ENCODE measurements around the gene PRPSAP1.

The PRPSAP1 gene

GRCh38 chr17:76263896-76264295, 89.8 kb downstream of the PRPSAP1 start:
- no peak for DNase-seq

DNA sequence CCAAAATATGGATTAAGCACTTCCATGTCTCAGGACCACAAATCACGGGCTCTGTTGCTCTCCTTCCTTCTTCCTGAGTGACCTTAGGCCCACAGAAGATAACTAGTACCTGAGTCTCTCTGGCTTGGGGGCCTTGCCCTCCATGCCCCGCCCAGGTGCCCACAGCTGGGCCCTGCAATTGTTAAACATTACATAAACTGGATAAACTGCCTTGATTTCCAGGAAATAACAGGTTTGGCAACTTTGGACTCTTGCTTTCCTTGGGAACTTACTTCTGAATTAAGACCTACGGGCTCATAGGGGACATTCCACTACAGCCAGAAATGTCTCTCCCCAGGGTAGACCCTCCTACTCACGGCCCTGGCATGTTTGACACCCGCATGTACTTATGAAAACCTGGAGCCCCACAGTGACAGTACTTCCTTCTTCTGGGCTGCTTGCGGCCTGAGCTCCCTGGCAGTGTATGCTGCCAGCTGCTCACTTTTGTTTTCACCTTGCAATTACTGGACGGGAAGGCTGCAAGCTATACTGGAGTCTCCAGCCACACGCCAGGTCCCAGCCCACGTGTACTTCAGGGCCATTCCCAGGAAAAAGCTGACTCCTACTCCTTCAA, 90.9 kb downstream of the PRPSAP1 start:
- DNase-seq, result peak; percentile 30

DNA sequence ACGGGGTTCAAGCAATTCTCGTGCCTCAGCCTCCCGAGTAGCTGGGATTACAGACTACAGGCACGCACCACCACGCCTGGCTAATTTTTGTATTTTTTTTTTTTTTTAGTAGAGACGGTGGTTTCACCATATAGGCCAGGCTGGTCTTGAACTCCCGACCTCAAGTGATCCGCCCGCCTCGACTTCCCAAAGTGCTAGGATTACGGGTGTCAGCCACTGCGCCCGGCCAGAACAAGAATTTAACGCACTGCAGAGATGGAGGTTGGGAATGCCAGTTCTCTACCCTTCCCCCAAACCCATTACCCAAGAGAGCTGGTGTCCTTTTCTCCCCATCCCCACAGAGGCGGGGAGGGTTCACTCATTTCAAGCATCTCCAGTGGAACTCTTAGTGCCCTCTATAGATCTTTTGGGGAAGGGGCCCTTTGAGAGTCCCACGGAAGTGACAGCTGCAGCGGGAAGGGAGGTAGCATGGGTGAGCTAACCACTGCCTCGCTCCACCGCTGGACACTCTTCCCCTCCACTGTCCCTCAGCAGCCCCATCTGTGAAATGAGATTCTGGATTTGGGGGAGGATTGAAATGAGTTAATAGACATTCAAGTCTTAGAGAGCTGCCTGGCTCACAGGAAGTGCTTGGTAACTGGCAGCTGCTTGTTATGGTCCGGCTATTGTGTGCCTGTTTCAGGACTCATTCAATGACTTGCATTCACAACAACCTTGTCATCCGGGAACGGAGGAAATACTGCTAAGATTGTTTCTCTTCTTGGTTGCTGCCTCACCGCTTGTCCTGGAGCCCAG, 92.1 kb downstream of the PRPSAP1 start:
- DNase-seq, result no peak

DNA sequence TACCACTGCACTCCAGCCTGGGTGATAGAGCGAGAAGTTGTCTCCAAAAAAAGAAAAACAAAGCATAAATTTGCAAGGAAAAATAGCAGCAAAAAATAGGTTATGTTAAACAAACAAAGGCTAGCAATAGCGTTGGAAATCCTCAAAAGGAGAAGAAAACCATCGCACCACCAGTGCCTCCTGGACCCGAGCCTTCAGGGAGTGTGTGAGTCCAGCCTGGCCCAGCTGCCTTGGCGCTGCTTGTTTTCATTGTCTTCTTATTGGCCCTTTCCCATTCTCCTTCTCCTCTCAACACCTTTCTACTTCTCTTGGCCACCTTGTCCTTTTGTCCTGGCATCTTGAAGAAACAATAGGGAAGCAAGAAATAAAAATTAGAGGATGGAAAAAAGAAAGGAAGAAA, 93.0 kb downstream of the PRPSAP1 start:
- no peak for DNase-seq

DNA sequence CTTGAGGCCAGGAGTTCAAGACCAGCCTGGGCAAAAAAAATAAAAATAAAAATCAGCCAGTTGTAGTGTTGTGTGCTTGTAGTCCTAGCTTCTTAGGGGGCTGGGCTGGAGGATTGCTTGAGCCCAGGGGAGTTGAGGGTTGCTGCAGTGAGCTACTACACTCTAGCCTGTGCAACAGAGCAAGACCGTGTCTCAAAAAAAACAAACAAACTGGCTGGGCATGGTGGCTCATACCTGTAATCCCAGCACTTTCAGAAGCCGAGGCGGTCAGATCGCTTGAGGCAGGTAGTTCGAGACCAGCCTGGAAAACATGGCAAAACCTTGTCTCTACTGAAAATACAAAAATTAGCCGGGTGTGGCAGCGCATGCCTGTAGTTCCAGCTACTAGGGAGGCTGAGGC, 93.5 kb downstream of the PRPSAP1 start:
- no peak for DNase-seq
